Measurements from ENCODE around the gene ST3GAL3. TPM values are rescaled to one million over a fixed set of nuclear protein-coding genes. Genes with fewer than 3 reads are reported as not detected.
A peak's percentile ranks its signal among the peaks of the same experiment; 100 is the strongest.

Gene ST3GAL3
- total RNA-seq, 1 donor from 2014 or later: 11.4 TPM

GRCh38 chr1:43683560-43683959, 23.8 kb upstream of the ST3GAL3 start:
- peaks cover 73% of the 10 kb centered on the region for H4K20me1 ChIP-seq (ENCODE audit: insufficient read depth, low read length)
- no peak for FAIRE-seq
- H3K4me1 Mint-ChIP-seq (ENCODE audit: low read depth, unreplicated experiment): peaks cover 9% of the 10 kb centered on the region
- no peak overlapping the region for H3K4me3 Mint-ChIP-seq (ENCODE audit: unreplicated experiment)
- no peak overlapping the region for H3K27ac ChIP-seq (ENCODE audit: low read depth, low read length)
- H3K36me3 ChIP-seq (ENCODE audit: insufficient read depth, low read length): peaks cover 51% of the 10 kb centered on the region
- H3K4me1 ChIP-seq (ENCODE audit: insufficient read depth, low read length): peaks cover 13% of the 10 kb centered on the region
- H3K9me3 ChIP-seq (ENCODE audit: insufficient read depth, low read depth, low read length): no peaks in the 10 kb centered on the region
- H3K27me3 Mint-ChIP-seq (ENCODE audit: low read depth, unreplicated experiment): no peaks in the 10 kb centered on the region
- no peak overlapping the region for H3K9ac ChIP-seq (ENCODE audit: low read length)
- H3K27me3 ChIP-seq (ENCODE audit: insufficient read depth, low read length): no peaks in the 10 kb centered on the region
- peak overlapping the region; percentile 18 for H3K27ac Mint-ChIP-seq (ENCODE audit: unreplicated experiment)
- no peak for TF ChIP-seq CTCF (IDR thresholded peaks at IDR 0.05; ENCODE audit: insufficient read depth, low read depth, low read length)
- H3K79me2 ChIP-seq (ENCODE audit: insufficient read depth, low read length): peaks cover 19% of the 10 kb centered on the region
- H3K4me2 ChIP-seq (ENCODE audit: low read length): no peak overlapping the region
- peaks cover 39% of the 10 kb centered on the region for H3K36me3 Mint-ChIP-seq (ENCODE audit: low read depth, unreplicated experiment)
- H2AFZ ChIP-seq (ENCODE audit: low read depth, low read length): no peak overlapping the region
- H3K9me3 Mint-ChIP-seq (ENCODE audit: unreplicated experiment): no peaks in the 10 kb centered on the region
- no peak overlapping the region for H3K4me3 ChIP-seq (ENCODE audit: insufficient read depth, low read depth, low read length)
- DNase-seq (ENCODE audit: low read depth): no peak

DNA sequence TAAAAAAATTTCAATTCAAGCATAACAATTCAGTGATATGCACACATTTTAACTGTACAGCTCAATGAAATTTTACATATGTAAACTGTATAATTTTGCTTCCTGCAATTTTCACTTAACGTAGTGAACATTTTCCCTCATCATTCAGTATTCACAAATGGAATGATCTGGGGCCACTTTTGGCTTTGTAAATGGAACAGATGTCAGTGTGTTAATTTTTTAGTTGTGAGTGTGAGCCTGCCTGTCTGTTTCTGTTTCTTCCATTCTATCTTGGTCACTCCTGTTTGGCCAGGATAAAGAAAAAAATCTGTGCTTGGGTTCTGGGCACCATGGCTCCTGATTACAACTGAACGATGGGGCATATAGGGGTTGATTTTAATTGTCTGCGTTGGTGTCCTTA, 20.5 kb upstream of the ST3GAL3 start:
- no peak overlapping the region for H3K4me2 ChIP-seq (ENCODE audit: low read length)
- peaks cover 4% of the 10 kb centered on the region for H3K79me2 ChIP-seq (ENCODE audit: insufficient read depth, low read length)
- no peaks in the 10 kb centered on the region for H3K27me3 ChIP-seq (ENCODE audit: insufficient read depth, low read length)
- FAIRE-seq: no peak
- H3K4me3 Mint-ChIP-seq (ENCODE audit: unreplicated experiment): no peak overlapping the region
- no peak overlapping the region for H3K4me3 ChIP-seq (ENCODE audit: insufficient read depth, low read depth, low read length)
- DNase-seq (ENCODE audit: low read depth): no peak
- no peak overlapping the region for H2AFZ ChIP-seq (ENCODE audit: low read depth, low read length)
- peaks cover 61% of the 10 kb centered on the region for H3K36me3 Mint-ChIP-seq (ENCODE audit: low read depth, unreplicated experiment)
- no peaks in the 10 kb centered on the region for H3K9me3 Mint-ChIP-seq (ENCODE audit: unreplicated experiment)
- H3K4me1 Mint-ChIP-seq (ENCODE audit: low read depth, unreplicated experiment): peaks cover 18% of the 10 kb centered on the region
- H3K27ac ChIP-seq (ENCODE audit: low read depth, low read length): no peak overlapping the region
- H4K20me1 ChIP-seq (ENCODE audit: insufficient read depth, low read length): peaks cover 74% of the 10 kb centered on the region
- no peaks in the 10 kb centered on the region for H3K27me3 Mint-ChIP-seq (ENCODE audit: low read depth, unreplicated experiment)
- H3K4me1 ChIP-seq (ENCODE audit: insufficient read depth, low read length): peaks cover 18% of the 10 kb centered on the region
- peaks cover 67% of the 10 kb centered on the region for H3K36me3 ChIP-seq (ENCODE audit: insufficient read depth, low read length)
- H3K27ac Mint-ChIP-seq (ENCODE audit: unreplicated experiment): no peak overlapping the region
- H3K9ac ChIP-seq (ENCODE audit: low read length): no peak overlapping the region
- TF ChIP-seq EZH2 (IDR thresholded peaks at IDR 0.05; ENCODE audit: insufficient read depth, low read length) (no peak), CTCF (IDR thresholded peaks at IDR 0.05; ENCODE audit: insufficient read depth, low read depth, low read length) (no peak)
- no peaks in the 10 kb centered on the region for H3K9me3 ChIP-seq (ENCODE audit: insufficient read depth, low read depth, low read length)

- Histone ChIP-seq H3K4me3 (ENCODE audit: insufficient read depth, low read depth, low read length) (no peak overlapping the region), H3K27me3 (ENCODE audit: insufficient read depth, low read length) (no peaks in the 10 kb centered on the region), H3K4me1 (ENCODE audit: insufficient read depth, low read length) (peaks cover 18% of the 10 kb centered on the region), H3K79me2 (ENCODE audit: insufficient read depth, low read length) (peaks cover 4% of the 10 kb centered on the region), H2AFZ (ENCODE audit: low read depth, low read length) (no peak overlapping the region), H3K9ac (ENCODE audit: low read length) (no peak overlapping the region), H3K36me3 (ENCODE audit: insufficient read depth, low read length) (peaks cover 70% of the 10 kb centered on the region), H3K27ac (ENCODE audit: low read depth, low read length) (no peak overlapping the region), H3K9me3 (ENCODE audit: insufficient read depth, low read depth, low read length) (no peaks in the 10 kb centered on the region), H4K20me1 (ENCODE audit: insufficient read depth, low read length) (peaks cover 76% of the 10 kb centered on the region), H3K4me2 (ENCODE audit: low read length) (no peak overlapping the region)
- TF ChIP-seq EZH2 (IDR thresholded peaks at IDR 0.05; ENCODE audit: insufficient read depth, low read length): no peak
- no peak for TF ChIP-seq CTCF (IDR thresholded peaks at IDR 0.05; ENCODE audit: insufficient read depth, low read depth, low read length)
- Mint-ChIP-seq H3K4me3 (ENCODE audit: unreplicated experiment) (no peak overlapping the region), H3K36me3 (ENCODE audit: low read depth, unreplicated experiment) (peaks cover 67% of the 10 kb centered on the region), H3K27ac (ENCODE audit: unreplicated experiment) (peak overlapping the region; percentile 77), H3K9me3 (ENCODE audit: unreplicated experiment) (no peaks in the 10 kb centered on the region), H3K27me3 (ENCODE audit: low read depth, unreplicated experiment) (no peaks in the 10 kb centered on the region), H3K4me1 (ENCODE audit: low read depth, unreplicated experiment) (peaks cover 18% of the 10 kb centered on the region)
- DNase-seq (ENCODE audit: low read depth): no peak
- no peak for FAIRE-seq
These were observed 19.8 kb upstream of the ST3GAL3 start for GRCh38 chr1:43687301-43688108.

Data from astrocyte (in vitro differentiated cells and primary cell).